ENCODE data around the gene TMEM178A. TPM values are rescaled to one million over a fixed set of nuclear protein-coding genes. Genes with fewer than 3 reads are reported as not detected.

Gene TMEM178A
- total RNA-seq, 1 donor from 2014 or later = not detected

- DNase-seq = no peak
Observed at GRCh38 chr2:39679805-39680204, 14.1 kb downstream of the TMEM178A start.

GRCh38 chr2:39682066-39682692 is 16.5 kb downstream of the TMEM178A start:
- no peak for DNase-seq

- no peak for DNase-seq
Observed at GRCh38 chr2:39683022-39683699, 17.4 kb downstream of the TMEM178A start.

GRCh38 chr2:39684464-39684863 is 18.7 kb downstream of the TMEM178A start:
- no peak for DNase-seq

- DNase-seq = no peak
Observed at GRCh38 chr2:39685126-39685525, 19.4 kb downstream of the TMEM178A start.

- no peak for DNase-seq
Observed at GRCh38 chr2:39686456-39686855, 20.7 kb downstream of the TMEM178A start.

- no peak for DNase-seq
Observed at GRCh38 chr2:39688181-39688580, 22.5 kb downstream of the TMEM178A start.

GRCh38 chr2:39689272-39689841 is 23.6 kb downstream of the TMEM178A start:
- DNase-seq = no peak

GRCh38 chr2:39689876-39690275 is 24.2 kb downstream of the TMEM178A start:
- no peak for DNase-seq

GRCh38 chr2:39693245-39693644 is 27.5 kb downstream of the TMEM178A start:
- no peak for DNase-seq

GRCh38 chr2:39696101-39696553 is 30.4 kb downstream of the TMEM178A start:
- DNase-seq = peak; percentile 76

- peak; percentile 88 for DNase-seq
Observed at GRCh38 chr2:39696838-39697237, 31.1 kb downstream of the TMEM178A start.

- peak; percentile 43 for DNase-seq
Observed at GRCh38 chr2:39697454-39697853, 31.7 kb downstream of the TMEM178A start.

GRCh38 chr2:39701137-39701536 is 35.4 kb downstream of the TMEM178A start:
- no peak for DNase-seq

- DNase-seq = no peak
Observed at GRCh38 chr2:39703181-39703872, 37.6 kb downstream of the TMEM178A start.

GRCh38 chr2:39704540-39704939 is 38.8 kb downstream of the TMEM178A start:
- no peak for DNase-seq

GRCh38 chr2:39705638-39706037 is 39.9 kb downstream of the TMEM178A start:
- DNase-seq = no peak

GRCh38 chr2:39706312-39706711 is 40.6 kb downstream of the TMEM178A start:
- no peak for DNase-seq

GRCh38 chr2:39706945-39707344 is 41.2 kb downstream of the TMEM178A start:
- no peak for DNase-seq

GRCh38 chr2:39708003-39708402 is 42.3 kb downstream of the TMEM178A start:
- no peak for DNase-seq

GRCh38 chr2:39710807-39711206 is 45.1 kb downstream of the TMEM178A start:
- DNase-seq = no peak

- no peak for DNase-seq
Observed at GRCh38 chr2:39712953-39713352, 47.2 kb downstream of the TMEM178A start.

- DNase-seq = peak; percentile 27
Observed at GRCh38 chr2:39715095-39715494, 49.4 kb downstream of the TMEM178A start.

All from dermis blood vessel endothelial cell (primary cell).